AG10803 (cell line): Measurements from ENCODE around the gene SRA1.
"Not testable (repeated sequence)": the region's sequence is repeated elsewhere in the genome, so short reads cannot be mapped to it uniquely, and the experiment has no call there.

Experiments
- DNase-seq: peaks from one replicate; pipeline ENCODE4 v3.0.0; 2010; ENCODE audit warnings: low read depth
- H3K4me3 ChIP-seq: 2 replicates; pipeline ENCODE4 v1.5.1; 2011; ENCODE audit warnings: mild to moderate bottlenecking, low read length, control low read depth
- TF ChIP-seq, protein P1 (sequence below): conservative IDR thresholded peaks from 2 replicates; pipeline ENCODE4 v1.5.1; 2011; ENCODE audit warnings: mild to moderate bottlenecking, low read length, control low read depth, inconsistent platforms

The SRA1 gene

DNA sequence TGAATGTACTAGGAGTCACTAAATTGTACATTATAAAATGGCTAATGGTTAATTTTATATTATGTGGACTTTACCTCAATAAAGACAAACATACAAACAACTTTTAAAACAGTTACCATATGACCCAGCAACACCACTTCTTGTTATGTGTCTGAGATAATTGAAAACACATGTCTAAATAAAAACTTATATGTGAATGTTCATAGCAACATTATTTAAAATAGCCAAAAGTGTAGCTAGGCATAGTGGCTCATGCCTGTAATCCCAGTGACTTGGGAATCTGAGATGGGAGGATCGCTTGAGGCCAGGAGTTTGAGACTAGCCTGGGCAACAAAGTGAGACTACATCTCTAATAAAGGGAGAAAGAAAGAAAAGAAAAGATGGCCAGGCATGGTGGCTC is 30.2 kb upstream of the SRA1 start:
- no peak overlapping the region for H3K4me3 ChIP-seq
- peak; percentile 52 for DNase-seq
- TF ChIP-seq, protein P1, sequence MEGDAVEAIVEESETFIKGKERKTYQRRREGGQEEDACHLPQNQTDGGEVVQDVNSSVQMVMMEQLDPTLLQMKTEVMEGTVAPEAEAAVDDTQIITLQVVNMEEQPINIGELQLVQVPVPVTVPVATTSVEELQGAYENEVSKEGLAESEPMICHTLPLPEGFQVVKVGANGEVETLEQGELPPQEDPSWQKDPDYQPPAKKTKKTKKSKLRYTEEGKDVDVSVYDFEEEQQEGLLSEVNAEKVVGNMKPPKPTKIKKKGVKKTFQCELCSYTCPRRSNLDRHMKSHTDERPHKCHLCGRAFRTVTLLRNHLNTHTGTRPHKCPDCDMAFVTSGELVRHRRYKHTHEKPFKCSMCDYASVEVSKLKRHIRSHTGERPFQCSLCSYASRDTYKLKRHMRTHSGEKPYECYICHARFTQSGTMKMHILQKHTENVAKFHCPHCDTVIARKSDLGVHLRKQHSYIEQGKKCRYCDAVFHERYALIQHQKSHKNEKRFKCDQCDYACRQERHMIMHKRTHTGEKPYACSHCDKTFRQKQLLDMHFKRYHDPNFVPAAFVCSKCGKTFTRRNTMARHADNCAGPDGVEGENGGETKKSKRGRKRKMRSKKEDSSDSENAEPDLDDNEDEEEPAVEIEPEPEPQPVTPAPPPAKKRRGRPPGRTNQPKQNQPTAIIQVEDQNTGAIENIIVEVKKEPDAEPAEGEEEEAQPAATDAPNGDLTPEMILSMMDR = no peak

DNA sequence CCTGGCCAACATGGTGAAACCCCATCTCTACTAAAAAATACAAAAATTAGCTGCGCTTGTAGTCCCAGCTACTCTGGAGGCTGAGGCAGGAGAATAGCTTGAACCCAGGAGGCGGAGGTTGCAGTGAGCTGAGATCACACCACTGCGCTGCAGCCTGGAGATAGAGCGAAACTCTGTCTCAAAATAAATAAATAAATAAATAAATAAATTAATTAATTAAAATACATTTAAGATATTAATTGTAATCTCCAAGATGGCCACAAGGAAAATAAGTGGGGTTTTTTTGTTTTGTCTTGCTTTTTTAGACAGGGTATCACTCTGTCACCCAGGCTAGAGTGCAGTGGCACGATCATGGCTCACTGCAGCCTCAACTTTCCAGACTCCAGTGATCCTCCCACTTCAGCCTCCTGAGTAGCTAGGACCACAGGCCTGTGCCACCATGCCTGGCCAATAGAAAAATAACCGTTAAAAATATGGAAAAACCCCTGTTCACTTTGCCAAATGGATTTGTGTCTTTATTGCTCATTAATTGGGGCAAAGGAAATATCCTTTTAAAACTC is 22.0 kb upstream of the SRA1 start:
- not testable (repeated sequence) for DNase-seq

DNA sequence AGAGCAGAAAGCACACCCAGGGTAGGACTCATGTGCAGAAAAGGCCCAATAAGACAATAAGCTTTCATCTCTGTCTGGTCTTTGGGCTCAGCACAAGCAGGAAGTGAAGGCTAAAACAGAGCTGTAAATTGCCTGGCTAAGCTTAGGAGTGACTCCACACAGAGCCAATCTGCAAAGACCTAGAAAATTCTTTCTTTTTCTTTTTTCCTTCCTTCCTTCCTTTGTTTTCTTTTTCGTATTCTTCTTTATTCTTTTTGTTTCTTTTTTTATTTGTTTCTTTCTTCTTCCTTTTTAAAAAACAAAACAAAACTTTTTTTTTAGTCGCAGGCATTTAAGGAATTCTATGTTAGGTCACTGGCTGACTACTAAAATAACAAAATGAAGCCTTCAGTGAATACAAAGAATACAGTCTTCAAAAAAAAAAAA is 19.5 kb upstream of the SRA1 start:
- TF ChIP-seq, protein P1 = no peak
- no peak for DNase-seq
- H3K4me3 ChIP-seq = no peak overlapping the region

More for the DNA sequence above, 22.0 kb upstream of the SRA1 start:
- not testable (repeated sequence) for H3K4me3 ChIP-seq

DNA sequence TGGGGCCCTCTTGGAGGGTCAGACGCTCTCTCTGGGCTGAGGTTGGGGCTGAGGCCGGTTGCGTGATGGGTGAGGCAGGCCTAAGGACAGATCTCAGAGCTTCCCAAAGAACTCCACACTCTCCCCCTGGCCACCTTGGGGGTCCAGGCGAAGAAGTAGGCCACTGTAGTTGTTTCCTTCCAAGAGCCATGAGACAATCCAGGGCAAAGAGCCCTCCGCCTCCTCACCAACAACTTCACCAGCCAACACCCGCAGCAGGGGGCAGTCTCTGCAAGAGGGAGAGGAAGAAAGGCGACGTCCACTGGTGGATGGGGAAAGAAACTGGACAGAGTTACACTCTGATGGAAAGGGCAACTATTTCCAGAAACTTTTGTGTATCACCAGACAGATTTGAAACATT is 18.0 kb upstream of the SRA1 start:
- TF ChIP-seq, protein P1 = peak; percentile 64
- H3K4me3 ChIP-seq = no peak overlapping the region
- peak; percentile 56 for DNase-seq

DNA sequence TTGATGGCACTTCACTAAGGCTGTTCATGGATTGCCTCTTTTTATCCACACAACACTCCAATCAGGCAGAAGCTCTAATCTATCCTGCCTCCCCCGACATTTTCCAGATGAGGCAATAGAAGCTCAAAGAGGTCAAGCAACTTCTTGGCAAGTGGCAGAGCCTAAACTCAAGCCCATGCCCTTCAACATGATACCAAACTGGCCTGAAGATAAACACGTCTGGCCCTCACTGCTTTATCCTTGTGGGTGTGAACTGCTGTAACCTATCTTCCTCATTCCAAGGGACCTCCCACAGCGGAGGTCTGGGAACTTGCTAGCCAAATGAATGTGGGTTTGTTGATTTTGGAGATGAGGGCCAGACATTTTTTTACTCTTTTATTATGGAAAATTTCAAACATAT is 16.9 kb upstream of the SRA1 start:
- TF ChIP-seq, protein P1 = no peak
- DNase-seq = no peak
- no peak overlapping the region for H3K4me3 ChIP-seq

DNA sequence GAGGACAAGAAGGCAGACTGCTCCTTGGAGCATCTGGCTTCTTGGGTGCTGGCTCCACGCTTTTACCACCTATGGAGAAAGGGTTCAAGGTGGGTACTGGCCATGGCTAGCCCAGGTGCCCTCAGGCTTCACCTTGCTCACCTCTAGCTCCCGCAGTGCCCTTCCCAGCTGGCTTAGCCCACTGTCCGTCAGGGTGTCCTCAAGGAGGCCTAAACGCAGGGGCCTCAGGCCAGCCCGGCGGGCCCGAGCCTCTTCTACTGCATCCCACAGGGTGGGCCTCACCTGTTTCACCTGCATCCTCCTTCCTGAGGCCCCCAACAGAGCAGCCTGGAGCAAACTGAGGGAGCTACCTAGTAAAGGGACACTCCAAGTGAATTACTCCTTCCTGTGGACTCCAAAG is 16.4 kb upstream of the SRA1 start:
- no peak for DNase-seq
- TF ChIP-seq, protein P1 = no peak

DNA sequence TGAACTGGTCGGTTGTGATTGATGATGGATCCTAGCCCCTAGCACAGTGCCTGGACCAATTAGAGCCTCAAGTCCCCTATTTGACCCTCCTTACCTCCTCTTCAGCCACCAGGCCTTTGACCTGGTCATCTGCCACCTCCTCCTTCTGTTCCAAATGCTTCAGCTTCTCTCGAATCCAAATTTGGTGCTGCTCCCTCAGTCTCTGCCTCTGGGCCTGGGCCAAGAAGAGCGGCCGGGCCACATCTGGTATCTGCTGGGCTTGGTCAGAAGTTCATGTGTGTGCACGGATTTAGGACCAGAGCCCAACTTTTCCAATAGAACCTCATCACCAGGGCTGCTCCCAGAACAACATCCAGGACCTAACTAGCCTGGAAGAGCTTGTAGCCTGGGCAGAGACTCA is 13.8 kb upstream of the SRA1 start:
- no peak overlapping the region for H3K4me3 ChIP-seq

More for the DNA sequence above, 16.4 kb upstream of the SRA1 start:
- H3K4me3 ChIP-seq = no peak overlapping the region

More for the DNA sequence above, 13.8 kb upstream of the SRA1 start:
- DNase-seq = no peak
- TF ChIP-seq, protein P1 = no peak
